Stimulated activated naive CD8-positive, alpha-beta T cell treated with anti-CD3 and anti-CD28 coated beads, Interleukin-15, Interleukin-2, amounts not matched to agents 100 U/mL and 50 U/mL, for 24 hours (primary cell): ENCODE measurements around the gene FBXO47.
"Not testable (repeated sequence)": the region's sequence is repeated elsewhere in the genome, so short reads cannot be mapped to it uniquely, and the experiment has no call there.

Experiments used
- ATAC-seq: fragments of 150-1000 bp; cut with Tn5 transposase; one replicate; pipeline ENCODE4 v1.10.0; 2021
- DNase-seq: peaks from one replicate; pipeline ENCODE4 v3.0.0; 2021

Gene FBXO47

GRCh38 chr17:38922538-38923297 lies 44.5 kb downstream of the FBXO47 start:
- ATAC-seq (no peak), DNase-seq (no peak)

- ATAC-seq (no peak), DNase-seq (no peak)
These were observed 45.3 kb downstream of the FBXO47 start for GRCh38 chr17:38921756-38922411.

GRCh38 chr17:38920374-38921291 lies 46.6 kb downstream of the FBXO47 start:
- ATAC-seq (no peak), DNase-seq (no peak)

- ATAC-seq: no peak
These were observed 47.7 kb downstream of the FBXO47 start for GRCh38 chr17:38919316-38920078.

DNA sequence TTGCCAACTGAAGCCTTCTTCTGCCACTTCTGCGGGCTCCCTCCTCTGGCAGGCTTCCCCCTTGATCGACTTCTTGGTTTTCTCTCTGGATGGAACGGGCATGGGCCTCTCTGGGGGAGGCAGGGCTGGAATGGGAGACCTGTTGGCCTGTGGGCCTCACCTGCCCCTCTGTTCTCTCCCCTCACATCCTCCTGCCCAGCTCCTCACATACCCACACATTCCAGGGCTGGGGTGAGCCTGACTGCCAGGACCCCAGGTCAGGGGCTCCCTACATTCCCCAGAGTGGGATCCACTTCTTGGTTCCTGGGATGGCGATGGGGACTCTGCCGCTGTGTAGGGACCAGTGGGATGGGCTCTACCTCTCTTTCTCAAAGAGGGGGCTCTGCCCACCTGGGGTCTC lies 48.3 kb downstream of the FBXO47 start:
- no peak for DNase-seq
- ATAC-seq: no peak

More at GRCh38 chr17:38919316-38920078, 47.7 kb downstream of the FBXO47 start:
- no peak for DNase-seq

- ATAC-seq (no peak), DNase-seq (no peak)
These were observed 48.9 kb downstream of the FBXO47 start for GRCh38 chr17:38918129-38918913.

DNA sequence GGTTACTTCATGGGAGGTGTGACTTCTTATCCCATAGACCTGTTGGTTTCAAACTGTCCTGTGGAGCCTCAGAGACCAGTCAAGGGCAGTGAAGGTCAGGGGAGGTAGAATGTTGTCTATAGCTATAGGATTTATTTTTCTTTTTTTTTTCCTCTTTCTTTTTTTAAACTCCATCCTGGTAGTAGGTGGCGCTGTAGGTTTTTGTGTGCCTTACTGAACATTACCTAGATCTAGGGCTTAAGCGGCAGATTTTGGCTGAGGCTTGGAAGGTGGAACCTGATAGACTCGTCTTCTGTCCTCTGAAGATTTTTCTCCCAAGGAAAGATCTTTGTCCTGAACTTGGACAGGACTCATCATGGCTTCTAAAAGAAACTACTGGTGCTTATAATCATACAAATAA lies 49.9 kb downstream of the FBXO47 start:
- no peak for ATAC-seq
- no peak for DNase-seq

- ATAC-seq (no peak), DNase-seq (no peak)
These were observed 50.4 kb downstream of the FBXO47 start for GRCh38 chr17:38916771-38917170.

DNA sequence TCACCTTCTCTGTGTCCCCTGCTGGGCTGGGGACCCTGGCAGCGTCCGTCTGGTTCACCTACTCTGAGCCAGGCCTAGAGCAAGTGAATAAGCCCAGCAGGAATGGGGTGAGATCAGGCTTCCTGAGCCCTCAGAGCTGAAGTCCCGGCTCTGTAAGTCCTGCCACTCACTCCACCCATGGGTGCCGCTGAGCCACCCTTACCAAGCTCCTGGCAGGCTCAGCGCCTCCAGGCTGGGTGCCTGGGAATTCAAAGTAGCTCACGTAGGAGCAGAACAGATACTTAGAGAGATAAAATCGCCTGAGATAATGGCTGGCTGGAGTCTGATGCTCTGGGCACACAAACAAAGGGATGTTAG lies 51.6 kb downstream of the FBXO47 start:
- ATAC-seq (no peak), DNase-seq (no peak)

GRCh38 chr17:38914741-38915638 lies 52.2 kb downstream of the FBXO47 start:
- ATAC-seq (peak; percentile 21), DNase-seq (no peak)

DNA sequence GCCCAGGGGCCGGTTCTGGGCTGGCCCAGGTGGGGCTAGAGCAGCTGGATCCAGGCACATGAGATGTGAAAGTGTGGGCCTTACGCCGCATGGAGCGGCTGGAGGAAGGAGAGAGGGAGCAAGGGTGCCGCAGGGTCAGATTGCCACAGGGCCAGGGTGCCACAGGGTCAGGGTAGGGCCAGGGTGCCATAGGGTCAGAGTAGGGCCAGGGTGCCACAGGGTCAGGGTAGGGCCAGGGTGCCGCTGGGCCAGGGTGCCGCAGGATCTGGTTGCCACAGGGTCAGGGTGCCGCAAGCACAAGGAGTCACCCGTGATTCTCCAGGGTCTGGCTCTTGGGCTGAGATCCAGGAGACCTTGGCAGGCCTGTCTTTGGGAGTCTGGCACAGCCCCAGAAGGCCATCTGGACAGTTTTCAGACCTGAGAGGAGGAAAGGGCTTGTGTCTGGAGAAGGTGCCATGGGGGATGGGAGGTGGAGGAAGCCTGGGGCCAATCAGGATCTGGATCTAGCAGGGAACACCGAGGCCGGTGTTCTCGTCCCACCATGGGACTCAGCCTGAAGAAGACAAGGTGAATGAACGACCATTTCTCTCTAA lies 54.9 kb downstream of the FBXO47 start:
- DNase-seq: no peak
- ATAC-seq: no peak

DNA sequence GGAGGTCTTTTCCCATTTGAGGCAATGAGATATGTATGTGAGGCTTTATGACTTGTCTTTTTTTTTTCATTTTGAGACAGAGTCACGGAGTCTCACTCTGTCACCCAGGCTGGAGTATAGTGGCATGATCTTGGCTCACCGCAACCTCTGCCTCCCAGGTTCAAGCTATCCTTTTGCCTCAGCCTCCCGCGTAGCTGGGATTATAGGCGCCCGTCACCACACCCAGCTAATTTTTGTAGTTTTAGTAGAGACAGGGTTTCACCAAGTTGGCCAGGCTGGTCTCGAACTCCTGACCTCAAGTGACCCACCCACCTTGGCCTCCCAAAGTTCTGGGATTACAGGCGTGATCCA lies 55.5 kb downstream of the FBXO47 start:
- ATAC-seq, DNase-seq: not testable (repeated sequence)

DNA sequence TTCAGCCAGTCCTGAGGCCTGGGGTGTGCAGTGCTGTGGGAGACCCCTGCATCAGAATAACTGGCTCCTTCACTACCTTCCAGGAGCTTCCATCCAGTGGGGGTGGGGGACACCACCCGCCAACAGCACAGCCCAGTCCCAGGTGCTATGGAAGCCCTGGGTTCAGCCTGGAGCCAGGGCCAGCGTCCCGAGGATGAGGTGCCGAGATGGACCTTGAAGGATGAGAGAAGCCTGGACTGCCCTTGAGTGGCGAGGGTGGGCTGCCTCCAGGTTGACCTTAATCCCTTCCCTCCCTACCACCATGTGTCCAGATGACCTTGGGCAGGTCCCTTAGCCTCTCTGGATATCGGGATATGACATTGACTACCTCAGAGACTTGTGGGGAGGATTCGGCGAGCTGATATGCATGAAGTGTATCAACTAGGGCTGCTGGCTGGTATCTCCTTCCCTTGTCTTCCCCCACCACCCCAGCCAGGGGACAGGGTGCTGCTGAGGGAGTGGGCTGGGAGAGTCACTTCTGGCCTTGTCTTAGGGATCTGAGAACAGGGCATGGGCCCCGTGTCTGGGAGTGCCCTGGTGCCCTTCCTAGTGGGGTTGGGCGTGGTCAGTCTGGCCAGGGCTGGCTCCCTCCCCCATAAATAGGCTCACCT lies 56.0 kb downstream of the FBXO47 start:
- DNase-seq: no peak

GRCh38 chr17:38910325-38910724 lies 56.9 kb downstream of the FBXO47 start:
- DNase-seq: no peak
- ATAC-seq: no peak

More for the DNA sequence above, 56.0 kb downstream of the FBXO47 start:
- ATAC-seq: no peak

DNA sequence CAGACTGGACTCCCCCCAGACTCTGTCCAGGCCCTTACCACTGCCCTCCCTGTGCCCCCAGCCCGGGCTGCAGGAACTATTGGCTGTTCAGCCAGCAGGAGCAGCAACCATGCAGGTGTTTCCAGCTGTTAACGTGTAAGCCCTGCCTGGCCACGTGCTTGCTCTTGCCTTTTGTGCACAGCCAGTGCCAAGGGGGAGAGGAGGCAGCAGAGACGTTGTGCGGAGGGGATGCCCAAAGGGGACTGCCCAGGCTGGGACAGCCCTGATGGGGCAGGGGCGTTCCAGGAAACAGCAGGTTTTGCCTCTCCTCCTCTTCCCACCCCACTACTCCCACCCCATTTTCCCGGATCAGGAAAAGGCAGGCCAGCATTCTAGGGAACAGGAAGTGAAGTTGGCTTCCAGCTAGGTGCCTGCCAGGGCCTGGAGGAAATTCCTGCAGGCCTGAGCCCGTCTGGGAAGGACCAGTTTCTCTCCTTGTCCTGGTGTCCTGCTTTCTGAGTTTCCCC lies 58.5 kb downstream of the FBXO47 start:
- DNase-seq (no peak), ATAC-seq (peak; percentile 53)

GRCh38 chr17:38907930-38908675 lies 59.1 kb downstream of the FBXO47 start:
- no peak for ATAC-seq
- DNase-seq: no peak

DNA sequence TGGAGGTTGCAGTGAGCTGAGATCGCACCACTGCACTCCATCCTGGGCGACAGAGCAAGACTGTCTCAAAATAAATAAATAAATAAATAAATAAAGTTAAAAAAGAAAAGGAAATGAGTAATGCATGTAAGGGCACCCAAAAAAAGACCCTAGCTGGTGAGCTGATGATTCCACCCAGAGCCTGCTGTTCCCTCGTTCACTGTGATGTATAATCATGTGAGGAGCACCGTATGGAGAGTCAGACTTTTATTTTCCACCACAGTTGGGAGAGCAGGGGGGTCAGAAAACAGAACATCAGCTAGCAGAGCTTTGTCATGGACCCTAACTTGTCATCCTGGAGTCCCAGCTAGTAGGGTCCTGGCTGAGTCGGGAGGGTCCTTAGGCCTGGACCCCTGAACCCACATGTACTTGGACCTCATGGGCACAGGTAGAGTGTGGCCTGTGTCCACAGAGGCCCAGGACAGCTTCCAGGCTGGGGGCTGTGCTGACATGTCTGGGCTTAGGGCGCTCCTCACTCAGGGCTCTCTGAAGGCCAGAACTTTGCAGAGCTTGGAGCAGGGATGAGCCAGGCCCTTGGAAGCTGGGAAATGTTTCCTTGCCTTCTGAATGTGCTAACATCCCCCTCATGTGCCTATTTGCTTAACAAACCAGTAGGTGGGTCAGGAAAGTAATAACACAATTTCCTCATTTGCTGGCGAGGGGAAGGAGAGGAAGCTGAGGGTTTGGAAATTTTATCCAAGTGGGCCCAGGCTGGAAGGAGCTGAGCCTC lies 60.6 kb downstream of the FBXO47 start:
- DNase-seq (no peak), ATAC-seq (no peak)

GRCh38 chr17:38905375-38905774 lies 61.8 kb downstream of the FBXO47 start:
- DNase-seq (no peak), ATAC-seq (no peak)
